ENCODE measurements around the gene POR.
A peak's percentile ranks its signal among the peaks of the same experiment; 100 is the strongest.

The POR gene

GRCh38 chr7:75915416-75916156, 631 bp downstream of the POR start:
- peak overlapping the region; percentile 89 for H3K9ac ChIP-seq (ENCODE audit: low read length)
- no peaks in the 10 kb centered on the region for H4K20me1 ChIP-seq (ENCODE audit: insufficient read depth, low read length)
- no peaks in the 10 kb centered on the region for H3K36me3 ChIP-seq (replicated peaks; ENCODE audit: insufficient read depth, low read length)
- peak overlapping the region; percentile 100 for H3K4me2 ChIP-seq (ENCODE audit: low read depth, low read length)
- H3K4me3 ChIP-seq (ENCODE audit: low read length) = peak overlapping the region; percentile 100
- H3K9me3 ChIP-seq (replicated peaks; ENCODE audit: insufficient read depth, low read length) = no peaks in the 10 kb centered on the region
- peaks cover 50% of the 10 kb centered on the region for H3K79me2 ChIP-seq (ENCODE audit: low read length)
- peak overlapping the region; percentile 93 for H2AFZ ChIP-seq (ENCODE audit: low read length)
- H3K9me2 ChIP-seq (replicated peaks; ENCODE audit: insufficient read depth, low read length) = no peaks in the 10 kb centered on the region
- DNase-seq = peak; percentile 56
- H3K27ac ChIP-seq (ENCODE audit: low read length) = no peak overlapping the region
- no peak for TF ChIP-seq EZH2phosphoT487 (IDR thresholded peaks at IDR 0.05; ENCODE audit: low read length)
- TF ChIP-seq EZH2 (optimal IDR thresholded peaks at IDR 0.05; ENCODE audit: low read depth, low read length) = no peak
- TF ChIP-seq, protein P1, sequence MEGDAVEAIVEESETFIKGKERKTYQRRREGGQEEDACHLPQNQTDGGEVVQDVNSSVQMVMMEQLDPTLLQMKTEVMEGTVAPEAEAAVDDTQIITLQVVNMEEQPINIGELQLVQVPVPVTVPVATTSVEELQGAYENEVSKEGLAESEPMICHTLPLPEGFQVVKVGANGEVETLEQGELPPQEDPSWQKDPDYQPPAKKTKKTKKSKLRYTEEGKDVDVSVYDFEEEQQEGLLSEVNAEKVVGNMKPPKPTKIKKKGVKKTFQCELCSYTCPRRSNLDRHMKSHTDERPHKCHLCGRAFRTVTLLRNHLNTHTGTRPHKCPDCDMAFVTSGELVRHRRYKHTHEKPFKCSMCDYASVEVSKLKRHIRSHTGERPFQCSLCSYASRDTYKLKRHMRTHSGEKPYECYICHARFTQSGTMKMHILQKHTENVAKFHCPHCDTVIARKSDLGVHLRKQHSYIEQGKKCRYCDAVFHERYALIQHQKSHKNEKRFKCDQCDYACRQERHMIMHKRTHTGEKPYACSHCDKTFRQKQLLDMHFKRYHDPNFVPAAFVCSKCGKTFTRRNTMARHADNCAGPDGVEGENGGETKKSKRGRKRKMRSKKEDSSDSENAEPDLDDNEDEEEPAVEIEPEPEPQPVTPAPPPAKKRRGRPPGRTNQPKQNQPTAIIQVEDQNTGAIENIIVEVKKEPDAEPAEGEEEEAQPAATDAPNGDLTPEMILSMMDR (IDR thresholded peaks at IDR 0.05; ENCODE audit: low read length) = no peak
- H3K27me3 ChIP-seq (replicated peaks; ENCODE audit: insufficient read depth, low read length) = no peaks in the 10 kb centered on the region
- H3K4me1 ChIP-seq (ENCODE audit: low read length) = 0 out of 2 replicates have a peak, but pooled peaks cover 2% of the 10 kb centered on the region
- H3F3A ChIP-seq (ENCODE audit: insufficient read depth, low read length) = 0 out of 2 replicates have a peak, but pooled peaks cover 3% of the 10 kb centered on the region

GRCh38 chr7:75916259-75916658, 1.3 kb downstream of the POR start:
- Histone ChIP-seq H3K9ac (ENCODE audit: low read length) (no peak overlapping the region), H3K4me2 (ENCODE audit: low read depth, low read length) (peak overlapping the region; percentile 100; the same call in 1 of the 2 replicates), H3K79me2 (ENCODE audit: low read length) (peaks cover 54% of the 10 kb centered on the region), H4K20me1 (ENCODE audit: insufficient read depth, low read length) (no peaks in the 10 kb centered on the region), H3K4me1 (ENCODE audit: low read length) (0 out of 2 replicates have a peak, but pooled peaks cover 2% of the 10 kb centered on the region), H3K9me2 (replicated peaks; ENCODE audit: insufficient read depth, low read length) (no peaks in the 10 kb centered on the region), H3K36me3 (replicated peaks; ENCODE audit: insufficient read depth, low read length) (no peaks in the 10 kb centered on the region), H3K27me3 (replicated peaks; ENCODE audit: insufficient read depth, low read length) (no peaks in the 10 kb centered on the region), H3K4me3 (ENCODE audit: low read length) (peak overlapping the region; percentile 100; the same call in 1 of the 2 replicates), H3F3A (ENCODE audit: insufficient read depth, low read length) (0 out of 2 replicates have a peak, but pooled peaks cover 3% of the 10 kb centered on the region), H3K27ac (ENCODE audit: low read length) (no peak overlapping the region), H3K9me3 (replicated peaks; ENCODE audit: insufficient read depth, low read length) (no peaks in the 10 kb centered on the region), H2AFZ (ENCODE audit: low read length) (no peak overlapping the region)
- DNase-seq = no peak
- TF ChIP-seq, protein P1 (IDR thresholded peaks at IDR 0.05; ENCODE audit: low read length) = no peak
- TF ChIP-seq EZH2phosphoT487 (IDR thresholded peaks at IDR 0.05; ENCODE audit: low read length) (no peak), EZH2 (optimal IDR thresholded peaks at IDR 0.05; ENCODE audit: low read depth, low read length) (no peak)

- peaks cover 59% of the 10 kb centered on the region for H3K79me2 ChIP-seq (ENCODE audit: low read length)
- H3K4me2 ChIP-seq (ENCODE audit: low read depth, low read length) = no peak overlapping the region
- DNase-seq = no peak
- no peak overlapping the region for H3K27ac ChIP-seq (ENCODE audit: low read length)
- H3K4me1 ChIP-seq (ENCODE audit: low read length) = 0 out of 2 replicates have a peak, but pooled peaks cover 2% of the 10 kb centered on the region
- H2AFZ ChIP-seq (ENCODE audit: low read length) = no peak overlapping the region
- H4K20me1 ChIP-seq (ENCODE audit: insufficient read depth, low read length) = no peaks in the 10 kb centered on the region
- no peak overlapping the region for H3K9ac ChIP-seq (ENCODE audit: low read length)
- TF ChIP-seq, protein P1 (IDR thresholded peaks at IDR 0.05; ENCODE audit: low read length) = no peak
- TF ChIP-seq EZH2phosphoT487 (IDR thresholded peaks at IDR 0.05; ENCODE audit: low read length) (no peak), EZH2 (optimal IDR thresholded peaks at IDR 0.05; ENCODE audit: low read depth, low read length) (no peak)
- H3K9me2 ChIP-seq (replicated peaks; ENCODE audit: insufficient read depth, low read length) = no peaks in the 10 kb centered on the region
- H3K36me3 ChIP-seq (replicated peaks; ENCODE audit: insufficient read depth, low read length) = no peaks in the 10 kb centered on the region
- H3K27me3 ChIP-seq (replicated peaks; ENCODE audit: insufficient read depth, low read length) = no peaks in the 10 kb centered on the region
- no peak overlapping the region for H3K4me3 ChIP-seq (ENCODE audit: low read length)
- 0 out of 2 replicates have a peak, but pooled peaks cover 3% of the 10 kb centered on the region for H3F3A ChIP-seq (ENCODE audit: insufficient read depth, low read length)
- no peaks in the 10 kb centered on the region for H3K9me3 ChIP-seq (replicated peaks; ENCODE audit: insufficient read depth, low read length)
These were observed 2.0 kb downstream of the POR start for GRCh38 chr7:75916685-75917634.
